Cardiac fibroblast (primary cell): ENCODE measurements around the gene MTURN.

Experiments used
- DNase-seq, 2 donors: peaks; one replicate each; pipeline versions ENCODE4 v3.0.0 to v3.0.0-alpha.2; 2010; ENCODE audit warnings: low read depth in 2 of 2
- H3K4me3 ChIP-seq, 2 donors: replicated peaks in 1 of 2; 1 replicate in 1 of 2; 2 replicates in 1 of 2; pipeline ENCODE4 v1.5.1; 2011; ENCODE audit warnings: low read depth in 2 of 2, low read length in 2 of 2, mild to moderate bottlenecking in 2 of 2, moderate library complexity in 1 of 2
- TF ChIP-seq, protein P1 (sequence below): IDR thresholded peaks from one replicate; pipeline ENCODE4 v1.5.1; 2011; ENCODE audit warnings: low read depth, mild to moderate bottlenecking, low read length, inconsistent platforms

Gene MTURN

GRCh38 chr7:30207376-30207775 is 72.6 kb downstream of the MTURN start:
- H3K4me3 ChIP-seq: no peak overlapping the region
- DNase-seq: no peak
- TF ChIP-seq, protein P1, sequence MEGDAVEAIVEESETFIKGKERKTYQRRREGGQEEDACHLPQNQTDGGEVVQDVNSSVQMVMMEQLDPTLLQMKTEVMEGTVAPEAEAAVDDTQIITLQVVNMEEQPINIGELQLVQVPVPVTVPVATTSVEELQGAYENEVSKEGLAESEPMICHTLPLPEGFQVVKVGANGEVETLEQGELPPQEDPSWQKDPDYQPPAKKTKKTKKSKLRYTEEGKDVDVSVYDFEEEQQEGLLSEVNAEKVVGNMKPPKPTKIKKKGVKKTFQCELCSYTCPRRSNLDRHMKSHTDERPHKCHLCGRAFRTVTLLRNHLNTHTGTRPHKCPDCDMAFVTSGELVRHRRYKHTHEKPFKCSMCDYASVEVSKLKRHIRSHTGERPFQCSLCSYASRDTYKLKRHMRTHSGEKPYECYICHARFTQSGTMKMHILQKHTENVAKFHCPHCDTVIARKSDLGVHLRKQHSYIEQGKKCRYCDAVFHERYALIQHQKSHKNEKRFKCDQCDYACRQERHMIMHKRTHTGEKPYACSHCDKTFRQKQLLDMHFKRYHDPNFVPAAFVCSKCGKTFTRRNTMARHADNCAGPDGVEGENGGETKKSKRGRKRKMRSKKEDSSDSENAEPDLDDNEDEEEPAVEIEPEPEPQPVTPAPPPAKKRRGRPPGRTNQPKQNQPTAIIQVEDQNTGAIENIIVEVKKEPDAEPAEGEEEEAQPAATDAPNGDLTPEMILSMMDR: no peak

- DNase-seq: no peak
- no peak overlapping the region for H3K4me3 ChIP-seq
- TF ChIP-seq, protein P1: no peak
Observed at GRCh38 chr7:30209951-30210350, 75.2 kb downstream of the MTURN start.
